Cardiac fibroblast (primary cell): ENCODE data around the gene ARHGDIB.
A peak's percentile ranks its signal among the peaks of the same experiment; 100 is the strongest.

Experiments used
- DNase-seq, 2 donors: peaks; one replicate each; pipeline versions ENCODE4 v3.0.0 to v3.0.0-alpha.2; 2010; ENCODE audit warnings: low read depth in 2 of 2
- H3K4me3 ChIP-seq, 2 donors: replicated peaks in 1 of 2; 1 replicate in 1 of 2; 2 replicates in 1 of 2; pipeline ENCODE4 v1.5.1; 2011; ENCODE audit warnings: low read depth in 2 of 2, low read length in 2 of 2, mild to moderate bottlenecking in 2 of 2, moderate library complexity in 1 of 2
- TF ChIP-seq, protein P1 (sequence below): IDR thresholded peaks from one replicate; pipeline ENCODE4 v1.5.1; 2011; ENCODE audit warnings: low read depth, mild to moderate bottlenecking, low read length, inconsistent platforms

ARHGDIB gene

DNA sequence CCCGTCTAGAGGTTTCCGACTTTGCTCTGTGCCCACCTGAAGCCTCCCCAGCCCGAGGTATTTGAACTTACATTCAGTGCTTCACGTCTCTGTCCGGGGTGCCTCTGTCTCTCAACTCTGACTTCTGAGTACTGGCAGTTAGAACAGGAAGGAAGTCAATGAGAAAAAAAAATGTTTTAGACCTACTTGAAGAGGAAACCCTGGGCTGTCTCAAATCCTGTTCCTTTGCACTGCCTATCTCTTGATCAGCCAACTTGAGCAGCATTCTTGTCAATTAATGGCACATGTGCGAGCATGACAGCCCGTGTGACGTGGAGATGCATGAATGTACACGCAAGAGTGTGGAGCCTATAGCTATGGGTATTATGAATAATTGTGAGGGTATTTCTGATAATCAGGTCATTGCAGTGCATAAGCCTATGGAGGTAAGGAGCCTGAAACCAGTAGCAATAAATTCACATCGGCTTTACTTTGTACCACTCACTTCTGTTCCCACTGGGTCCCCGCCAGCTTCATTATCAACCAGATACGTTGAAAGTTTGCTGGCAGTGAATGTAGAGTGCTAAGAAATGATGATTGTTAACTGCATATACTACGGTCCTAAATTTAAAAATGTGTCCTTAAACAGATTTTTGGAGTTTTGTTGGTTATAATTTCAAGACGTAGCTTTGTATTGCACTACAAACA lies at the start of gene ARHGDIB:
Gene ARHGDIB, minus strand, starts transcription at position 136 of the 687 bp plus-strand sequence. CDS start 10,889 bp downstream, outside the sequence.
- peak; percentile 69 to 75 for DNase-seq
- peak within 1 kb of the TSS; percentile 46 to 60 for H3K4me3 ChIP-seq
- TF ChIP-seq, protein P1, sequence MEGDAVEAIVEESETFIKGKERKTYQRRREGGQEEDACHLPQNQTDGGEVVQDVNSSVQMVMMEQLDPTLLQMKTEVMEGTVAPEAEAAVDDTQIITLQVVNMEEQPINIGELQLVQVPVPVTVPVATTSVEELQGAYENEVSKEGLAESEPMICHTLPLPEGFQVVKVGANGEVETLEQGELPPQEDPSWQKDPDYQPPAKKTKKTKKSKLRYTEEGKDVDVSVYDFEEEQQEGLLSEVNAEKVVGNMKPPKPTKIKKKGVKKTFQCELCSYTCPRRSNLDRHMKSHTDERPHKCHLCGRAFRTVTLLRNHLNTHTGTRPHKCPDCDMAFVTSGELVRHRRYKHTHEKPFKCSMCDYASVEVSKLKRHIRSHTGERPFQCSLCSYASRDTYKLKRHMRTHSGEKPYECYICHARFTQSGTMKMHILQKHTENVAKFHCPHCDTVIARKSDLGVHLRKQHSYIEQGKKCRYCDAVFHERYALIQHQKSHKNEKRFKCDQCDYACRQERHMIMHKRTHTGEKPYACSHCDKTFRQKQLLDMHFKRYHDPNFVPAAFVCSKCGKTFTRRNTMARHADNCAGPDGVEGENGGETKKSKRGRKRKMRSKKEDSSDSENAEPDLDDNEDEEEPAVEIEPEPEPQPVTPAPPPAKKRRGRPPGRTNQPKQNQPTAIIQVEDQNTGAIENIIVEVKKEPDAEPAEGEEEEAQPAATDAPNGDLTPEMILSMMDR, result no peak

- H3K4me3 ChIP-seq, result no peak overlapping the region
- TF ChIP-seq, protein P1, result peak; percentile 9
- DNase-seq, result no peak
Observed at GRCh38 chr12:15011162-15011561, 49.8 kb upstream of the ARHGDIB start.

DNA sequence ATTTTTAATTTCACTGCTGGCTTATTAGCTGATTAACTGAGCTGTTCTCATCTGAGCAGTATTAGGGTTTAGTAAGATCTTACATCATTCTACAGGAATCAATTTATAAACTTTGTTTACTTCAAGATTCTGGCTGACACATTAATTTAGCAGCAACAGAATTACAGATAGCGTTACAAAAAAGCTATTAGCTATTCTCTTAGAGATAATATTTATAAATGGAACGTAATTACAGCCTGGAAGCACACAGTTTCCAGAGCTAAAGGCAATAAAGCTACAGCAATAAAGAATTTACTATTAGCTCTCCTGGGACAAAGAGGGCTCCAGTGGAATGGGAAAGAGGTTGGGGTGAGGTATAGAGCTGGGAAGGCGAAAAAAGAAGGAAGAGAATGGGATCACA lies 46.1 kb upstream of the ARHGDIB start:
- DNase-seq, result no peak
- no peak overlapping the region for H3K4me3 ChIP-seq
- TF ChIP-seq, protein P1, result no peak

DNA sequence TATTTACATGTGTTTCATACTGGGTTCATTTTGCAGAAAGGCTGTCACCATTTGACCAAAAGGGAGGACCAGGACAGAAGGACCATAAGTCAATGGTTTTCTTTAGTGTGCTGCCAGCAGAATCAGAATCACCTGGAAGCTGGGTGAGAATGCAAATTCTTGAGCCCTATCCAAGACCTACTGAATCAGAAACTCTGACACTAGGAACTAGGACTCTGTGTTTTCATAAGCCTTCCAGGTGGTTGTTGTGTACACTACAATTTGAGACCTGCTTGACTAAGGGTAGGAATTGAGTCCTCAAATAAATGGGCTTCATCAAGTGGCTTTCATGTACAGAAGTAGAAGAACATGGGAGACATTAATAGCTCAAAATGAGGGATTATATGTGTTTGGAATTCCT lies 43.7 kb upstream of the ARHGDIB start:
- DNase-seq, result no peak
- TF ChIP-seq, protein P1, result no peak
- H3K4me3 ChIP-seq, result no peak overlapping the region

DNA sequence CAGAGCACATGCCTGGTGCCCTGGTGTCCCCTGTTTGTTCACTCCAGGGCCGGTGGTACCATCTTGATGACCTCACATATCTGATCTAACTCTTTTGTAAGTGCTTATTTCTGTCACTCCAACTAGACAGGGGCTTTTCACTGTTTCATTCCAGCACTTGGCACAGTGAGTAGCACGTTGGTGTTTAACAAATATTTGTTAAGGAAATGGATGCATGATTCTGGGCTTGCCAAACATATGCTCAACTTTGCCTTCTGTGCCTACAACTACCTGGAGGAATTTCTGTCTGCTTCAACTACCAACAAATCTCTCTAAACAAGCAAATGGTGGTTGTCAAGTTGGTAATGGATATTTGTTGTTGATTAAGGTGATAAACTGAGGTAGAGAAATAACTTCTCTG lies 43.0 kb upstream of the ARHGDIB start:
- TF ChIP-seq, protein P1, result no peak
- no peak overlapping the region for H3K4me3 ChIP-seq
- DNase-seq, result no peak

DNA sequence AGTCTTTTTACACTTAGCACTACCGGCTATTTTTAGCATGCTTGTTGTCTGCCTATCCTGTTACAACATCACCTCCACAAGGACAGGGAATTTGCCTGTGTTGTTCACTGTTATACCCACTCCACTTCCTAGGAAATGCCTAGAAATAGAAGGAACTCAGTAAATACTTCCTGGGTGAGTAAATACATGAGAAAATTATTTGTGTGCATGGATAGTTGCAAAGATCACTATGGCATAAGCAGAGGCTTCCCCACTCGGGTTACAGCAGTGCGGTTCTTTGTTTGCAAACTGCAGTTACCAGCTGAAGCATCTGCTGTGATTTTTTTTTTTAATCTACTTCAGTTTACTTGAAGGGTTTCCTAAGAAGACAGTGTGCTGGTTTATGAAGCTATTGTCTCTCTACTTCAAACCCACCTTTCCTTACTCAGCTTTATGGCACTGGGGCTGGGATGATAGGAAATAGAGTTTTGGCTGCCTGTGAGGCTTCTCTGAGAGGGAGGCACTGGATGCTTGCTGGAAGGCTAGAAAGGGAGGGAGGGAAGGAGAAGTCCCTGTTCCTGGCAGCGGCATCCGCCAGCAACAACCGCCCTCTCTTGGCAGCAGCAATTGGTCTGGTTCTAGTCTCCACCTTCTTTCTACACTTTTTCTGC lies 40.5 kb upstream of the ARHGDIB start:
- DNase-seq, result peak; percentile 44 to 73
- TF ChIP-seq, protein P1, result no peak
- H3K4me3 ChIP-seq, result no peak overlapping the region
